GM10266 (cell line): ENCODE data around the gene DPM1.

Source experiments
- DNase-seq: peaks from one replicate; pipeline ENCODE4 v3.0.0; 2012; ENCODE audit errors: extremely low spot score
- CTCF ChIP-seq: IDR thresholded peaks from 2 replicates; pipeline ENCODE4 v1.5.1; 2012; ENCODE audit warnings: mild to moderate bottlenecking, low read depth; ENCODE audit not compliant: control insufficient read depth, insufficient read depth; ENCODE audit errors: missing control alignments

Gene DPM1

GRCh38 chr20:50928469-50928868 lies 29.9 kb downstream of the DPM1 start:
- TF ChIP-seq CTCF, result no peak
- DNase-seq, result no peak

- no peak for DNase-seq
- no peak for TF ChIP-seq CTCF
These were observed 31.8 kb downstream of the DPM1 start for GRCh38 chr20:50926530-50926929.

GRCh38 chr20:50924261-50924920 lies 33.9 kb downstream of the DPM1 start:
- no peak for DNase-seq
- TF ChIP-seq CTCF, result no peak

GRCh38 chr20:50921803-50922501 lies 36.4 kb downstream of the DPM1 start:
- DNase-seq, result no peak
- no peak for TF ChIP-seq CTCF

GRCh38 chr20:50920997-50921396 lies 37.3 kb downstream of the DPM1 start:
- no peak for TF ChIP-seq CTCF
- no peak for DNase-seq

GRCh38 chr20:50919567-50919966 lies 38.8 kb downstream of the DPM1 start:
- DNase-seq, result no peak
- no peak for TF ChIP-seq CTCF

- no peak for TF ChIP-seq CTCF
- no peak for DNase-seq
These were observed 39.9 kb downstream of the DPM1 start for GRCh38 chr20:50918403-50918802.
